HUES48 (cell line): Measurements from ENCODE around the gene KCNIP4.
"Not testable (repeated sequence)": the region's sequence is repeated elsewhere in the genome, so short reads cannot be mapped to it uniquely, and the experiment has no call there.

Experiments used
- H3K27ac ChIP-seq: one replicate; pipeline ENCODE4 v1.7.0; 2013; ENCODE audit warnings: low read depth, low read length, inconsistent platforms
- H3K27me3 ChIP-seq: 2 replicates; pipeline ENCODE4 v1.6.1; 2013; ENCODE audit warnings: mild to moderate bottlenecking, low read length; ENCODE audit not compliant: control insufficient read depth, insufficient read depth
- H3K36me3 ChIP-seq: 2 replicates; pipeline ENCODE4 v1.6.1; 2013; ENCODE audit warnings: low read length; ENCODE audit not compliant: control insufficient read depth, insufficient read depth
- H3K4me1 ChIP-seq: 2 replicates; pipeline ENCODE4 v1.6.1; 2013; ENCODE audit warnings: mild to moderate bottlenecking, low read length; ENCODE audit not compliant: control insufficient read depth, insufficient read depth
- H3K4me3 ChIP-seq: 2 replicates; pipeline ENCODE4 v1.5.1; 2013; ENCODE audit warnings: mild to moderate bottlenecking, low read depth, low read length
- H3K9ac ChIP-seq: 2 replicates; pipeline ENCODE4 v1.6.1; 2013; ENCODE audit warnings: mild to moderate bottlenecking, low read depth, low read length, moderate library complexity
- H3K9me3 ChIP-seq: 2 replicates; pipeline ENCODE4 v1.6.1; 2013; ENCODE audit warnings: low read length; ENCODE audit not compliant: control insufficient read depth, insufficient read depth

Gene KCNIP4

DNA sequence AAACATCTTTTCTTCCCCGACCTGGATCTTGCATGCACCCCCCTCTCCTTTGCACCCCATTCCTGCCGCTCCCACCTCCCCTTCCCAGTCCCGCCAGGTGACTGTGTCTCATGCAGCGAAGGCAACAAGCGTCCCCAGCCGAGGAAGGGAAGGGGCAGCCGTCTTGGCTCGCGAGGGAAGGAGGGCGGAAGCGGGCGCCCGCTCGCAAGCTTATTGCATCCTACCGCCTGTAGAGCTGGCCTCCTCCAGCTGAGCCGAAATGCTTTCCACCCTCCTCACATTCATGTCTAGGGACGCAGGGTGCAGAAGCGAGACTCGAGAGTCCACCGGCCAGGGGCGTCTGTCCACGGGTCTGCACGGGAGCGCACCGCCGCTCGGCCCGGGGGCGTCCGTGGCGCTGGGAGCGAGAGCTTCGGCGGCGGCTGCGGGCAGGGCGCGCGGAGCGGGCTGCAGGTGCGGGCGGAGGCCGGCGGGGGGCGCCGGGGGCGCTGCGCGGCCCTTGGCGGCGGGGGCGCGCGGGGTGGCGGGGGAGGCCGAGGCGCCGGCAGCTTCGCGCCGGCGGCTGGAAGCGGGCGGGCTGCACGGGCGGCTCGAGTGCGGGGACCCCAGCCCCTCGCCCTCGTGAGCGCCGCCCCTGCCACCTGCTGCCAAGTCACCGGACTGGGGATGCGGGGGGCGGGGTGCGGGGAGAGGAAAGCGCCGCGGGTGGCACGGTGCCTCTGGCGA is at the start of gene KCNIP4:
KCNIP4 (minus strand) TSS at position 426 of the 726 bp plus-strand sequence.
- Histone ChIP-seq H3K4me1 (peaks cover 6% of the 10 kb centered on the region; the same call in 1 of the 2 replicates), H3K9ac (no peak within 1 kb of the TSS), H3K36me3 (no peaks in the 10 kb centered on the region), H3K4me3 (peak within 1 kb of the TSS; percentile 82), H3K27me3 (peaks cover 51% of the 10 kb centered on the region), H3K9me3 (no peaks in the 10 kb centered on the region), H3K27ac (no peak within 1 kb of the TSS)

DNA sequence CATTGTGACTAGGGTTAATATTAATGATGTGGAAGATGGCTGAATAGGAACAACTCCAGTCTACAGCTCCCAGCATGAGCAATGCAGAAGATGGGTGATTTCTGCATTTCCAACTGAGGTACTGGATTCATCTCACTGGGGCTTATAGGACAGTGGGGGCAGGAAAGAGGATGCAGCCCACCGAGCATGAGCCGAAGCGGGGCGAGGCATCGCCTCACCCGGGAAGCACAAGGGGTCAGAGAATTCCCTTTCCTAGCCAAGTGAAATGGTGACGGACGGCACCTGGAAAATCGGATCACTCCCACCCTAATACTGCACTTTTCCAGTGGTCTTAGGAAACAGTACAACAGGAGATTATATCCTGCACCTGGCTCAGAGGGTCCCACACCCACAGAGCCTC is 48.0 kb upstream of the KCNIP4 start:
- not testable (repeated sequence) for H3K36me3 ChIP-seq, H3K9ac ChIP-seq, H3K27me3 ChIP-seq, H3K27ac ChIP-seq, H3K4me1 ChIP-seq, H3K4me3 ChIP-seq
- peaks cover 10% of the 10 kb centered on the region; the same call in 1 of the 2 replicates for H3K9me3 ChIP-seq

DNA sequence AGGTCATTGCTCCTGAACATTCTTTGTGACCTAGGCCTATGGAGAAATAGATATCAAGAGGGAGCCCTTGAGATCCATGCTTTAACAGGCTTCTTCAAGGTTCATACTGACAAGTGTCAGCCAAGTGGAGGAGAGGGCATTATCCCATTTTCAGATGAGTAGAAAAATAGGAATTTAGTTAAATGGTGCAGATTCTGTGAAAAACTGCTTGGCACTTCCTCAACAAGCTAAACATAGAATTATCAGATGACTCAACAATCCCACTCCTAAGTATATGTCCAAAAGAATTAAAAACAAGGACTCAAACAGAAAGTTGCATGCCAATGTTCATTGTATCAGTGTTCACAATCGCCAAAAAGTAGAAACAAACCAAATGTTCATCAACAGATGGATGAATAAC is 43.8 kb upstream of the KCNIP4 start:
- no peaks in the 10 kb centered on the region for H3K4me1 ChIP-seq
- no peak overlapping the region for H3K9ac ChIP-seq
- no peak overlapping the region for H3K4me3 ChIP-seq
- H3K27ac ChIP-seq: no peak overlapping the region
- no peaks in the 10 kb centered on the region for H3K27me3 ChIP-seq
- peaks cover 10% of the 10 kb centered on the region; the same call in 1 of the 2 replicates for H3K9me3 ChIP-seq
- H3K36me3 ChIP-seq: no peaks in the 10 kb centered on the region

GRCh38 chr4:21991562-21991961 is 43.0 kb upstream of the KCNIP4 start:
- H3K27me3 ChIP-seq: no peaks in the 10 kb centered on the region
- H3K36me3 ChIP-seq: no peaks in the 10 kb centered on the region
- no peak overlapping the region for H3K9ac ChIP-seq
- no peaks in the 10 kb centered on the region for H3K4me1 ChIP-seq
- H3K9me3 ChIP-seq: peaks cover 7% of the 10 kb centered on the region; the same call in 1 of the 2 replicates
- H3K4me3 ChIP-seq: no peak overlapping the region
- H3K27ac ChIP-seq: no peak overlapping the region

- Histone ChIP-seq H3K27ac (no peak overlapping the region), H3K4me3 (no peak overlapping the region), H3K9ac (no peak overlapping the region), H3K36me3 (no peaks in the 10 kb centered on the region), H3K9me3 (peaks cover 2% of the 10 kb centered on the region; the same call in 1 of the 2 replicates), H3K27me3 (no peaks in the 10 kb centered on the region), H3K4me1 (no peaks in the 10 kb centered on the region)
Measured at GRCh38 chr4:21991050-21991449, 42.5 kb upstream of the KCNIP4 start.

GRCh38 chr4:21989351-21989750 is 40.8 kb upstream of the KCNIP4 start:
- no peak overlapping the region for H3K9ac ChIP-seq
- no peak overlapping the region for H3K4me3 ChIP-seq
- no peaks in the 10 kb centered on the region for H3K9me3 ChIP-seq
- H3K36me3 ChIP-seq: no peaks in the 10 kb centered on the region
- H3K4me1 ChIP-seq: no peaks in the 10 kb centered on the region
- H3K27me3 ChIP-seq: no peaks in the 10 kb centered on the region
- no peak overlapping the region for H3K27ac ChIP-seq

DNA sequence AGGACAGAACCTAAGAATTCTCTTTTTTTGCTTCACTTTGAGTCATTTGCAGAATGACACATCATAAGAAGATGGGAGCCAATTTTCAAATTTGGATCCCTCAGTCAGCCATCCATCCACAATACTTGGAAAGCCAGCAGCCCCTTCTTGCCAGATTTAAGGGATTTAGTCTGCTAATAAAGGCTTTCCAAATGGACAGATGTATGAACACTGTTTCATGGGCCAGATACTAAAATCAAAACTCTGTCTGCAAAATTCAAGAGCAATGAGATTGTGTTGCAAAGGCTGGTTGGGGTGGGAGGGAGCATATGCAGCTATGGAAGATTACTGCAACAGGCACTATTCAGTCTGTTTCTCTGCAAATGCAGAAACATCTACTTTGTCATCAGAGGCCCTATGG is 37.7 kb upstream of the KCNIP4 start:
- H3K36me3 ChIP-seq: no peaks in the 10 kb centered on the region
- H3K27ac ChIP-seq: no peak overlapping the region
- H3K4me3 ChIP-seq: no peak overlapping the region
- H3K9me3 ChIP-seq: no peaks in the 10 kb centered on the region
- H3K4me1 ChIP-seq: no peaks in the 10 kb centered on the region
- no peaks in the 10 kb centered on the region for H3K27me3 ChIP-seq
- no peak overlapping the region for H3K9ac ChIP-seq

GRCh38 chr4:21982087-21982486 is 33.5 kb upstream of the KCNIP4 start:
- Histone ChIP-seq H3K27ac (no peak overlapping the region), H3K9me3 (no peaks in the 10 kb centered on the region), H3K4me3 (no peak overlapping the region), H3K36me3 (no peaks in the 10 kb centered on the region), H3K9ac (no peak overlapping the region), H3K27me3 (no peaks in the 10 kb centered on the region), H3K4me1 (no peaks in the 10 kb centered on the region)

DNA sequence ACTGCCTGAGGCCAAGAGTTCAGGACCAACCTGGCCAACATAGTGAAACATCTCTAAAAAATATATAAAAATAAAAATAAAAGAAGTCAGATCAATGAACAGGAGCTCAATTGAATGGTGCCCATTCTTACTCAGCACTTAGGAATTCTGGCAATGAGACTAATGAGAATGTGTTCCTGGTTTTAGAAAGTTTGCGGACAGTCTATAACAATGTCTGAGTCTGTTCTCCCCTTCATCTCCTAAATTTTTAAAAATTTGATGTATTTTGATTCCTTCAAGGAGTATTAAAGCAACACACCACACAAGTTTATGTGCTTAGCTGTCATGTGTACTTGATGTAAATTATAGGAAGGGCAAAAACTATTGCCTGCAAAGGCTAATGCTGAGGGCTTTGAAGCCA is 30.6 kb upstream of the KCNIP4 start:
- H3K9ac ChIP-seq: no peak overlapping the region
- H3K4me1 ChIP-seq: peaks cover 6% of the 10 kb centered on the region
- no peaks in the 10 kb centered on the region for H3K36me3 ChIP-seq
- no peaks in the 10 kb centered on the region for H3K9me3 ChIP-seq
- H3K27me3 ChIP-seq: no peaks in the 10 kb centered on the region
- H3K4me3 ChIP-seq: no peak overlapping the region
- H3K27ac ChIP-seq: no peak overlapping the region

DNA sequence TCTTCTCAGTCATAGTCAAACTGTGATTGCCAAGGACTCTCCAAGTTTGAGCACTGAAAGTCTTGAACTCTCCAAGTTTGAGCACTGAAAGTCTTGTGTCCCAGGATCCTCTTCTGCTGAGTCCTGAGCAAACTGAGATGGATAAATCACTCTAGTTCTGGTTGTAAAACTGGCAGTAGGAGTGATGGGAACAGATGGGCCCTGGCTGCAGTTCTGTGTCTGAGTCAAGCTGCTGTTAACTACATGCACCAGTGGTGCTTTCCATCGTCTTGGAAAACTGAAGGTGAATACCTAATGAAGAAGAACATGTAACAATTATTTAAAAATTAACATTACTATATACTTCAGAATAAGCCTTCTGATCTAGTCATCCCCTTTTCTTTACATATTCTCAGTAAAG is 27.6 kb upstream of the KCNIP4 start:
- Histone ChIP-seq H3K4me3 (no peak overlapping the region), H3K27ac (no peak overlapping the region), H3K9me3 (no peaks in the 10 kb centered on the region), H3K36me3 (no peaks in the 10 kb centered on the region), H3K4me1 (peaks cover 19% of the 10 kb centered on the region), H3K27me3 (no peaks in the 10 kb centered on the region), H3K9ac (no peak overlapping the region)

DNA sequence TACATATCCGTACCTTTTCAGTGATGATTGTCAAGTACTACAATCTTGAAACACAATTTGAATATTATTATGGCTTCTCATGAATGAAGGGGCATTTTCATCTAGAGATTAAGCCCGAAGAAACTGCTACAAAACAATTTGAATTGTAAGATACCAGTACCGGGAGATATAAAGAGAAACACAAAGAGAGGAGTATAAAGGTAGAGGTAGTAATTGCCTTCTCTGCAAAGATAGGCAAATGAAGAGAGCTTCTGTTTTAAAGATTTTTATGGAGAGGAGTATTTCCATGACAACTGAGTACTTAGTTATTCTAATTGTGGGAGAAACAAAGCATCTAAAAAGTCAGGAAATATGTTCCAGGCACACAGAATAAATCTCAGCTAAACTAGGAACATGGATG is 25.3 kb upstream of the KCNIP4 start:
- Histone ChIP-seq H3K9ac (no peak overlapping the region), H3K4me1 (peaks cover 19% of the 10 kb centered on the region), H3K27ac (no peak overlapping the region), H3K36me3 (no peaks in the 10 kb centered on the region), H3K4me3 (peak overlapping the region; percentile 20; the same call in 1 of the 2 replicates), H3K27me3 (no peaks in the 10 kb centered on the region), H3K9me3 (no peaks in the 10 kb centered on the region)
